ENCODE data around the gene VAX1.

GRCh38 chr10:117168729-117169128 is 30.7 kb upstream of the VAX1 start:
- TF ChIP-seq ZNF274 (IDR thresholded peaks at IDR 0.05; ENCODE audit: borderline replicate concordance, low read depth, low read length): no peak
- no peak for TF ChIP-seq TAF1 (IDR thresholded peaks at IDR 0.05; ENCODE audit: control insufficient read depth, extremely low read depth, insufficient read depth, low read length, severe bottlenecking)
- no peak for TF ChIP-seq ESRRA (IDR thresholded peaks at IDR 0.05; ENCODE audit: borderline replicate concordance, low read depth)
- TF ChIP-seq TFAP4 (CRISPR knock-in tag; IDR thresholded peaks at IDR 0.05; ENCODE audit: borderline replicate concordance): no peak
- no peak for TF ChIP-seq CREM (IDR thresholded peaks at IDR 0.05; ENCODE audit: low read depth)
- TF ChIP-seq NFE2L1 (tag; IDR thresholded peaks at IDR 0.05; ENCODE audit: borderline replicate concordance, low read depth): no peak
- TF ChIP-seq NR3C1 (CRISPR knock-in tag; IDR thresholded peaks at IDR 0.05): no peak

Measured in K562 (cell line).